ENCODE data around the gene SSC5D.

The SSC5D gene

DNA sequence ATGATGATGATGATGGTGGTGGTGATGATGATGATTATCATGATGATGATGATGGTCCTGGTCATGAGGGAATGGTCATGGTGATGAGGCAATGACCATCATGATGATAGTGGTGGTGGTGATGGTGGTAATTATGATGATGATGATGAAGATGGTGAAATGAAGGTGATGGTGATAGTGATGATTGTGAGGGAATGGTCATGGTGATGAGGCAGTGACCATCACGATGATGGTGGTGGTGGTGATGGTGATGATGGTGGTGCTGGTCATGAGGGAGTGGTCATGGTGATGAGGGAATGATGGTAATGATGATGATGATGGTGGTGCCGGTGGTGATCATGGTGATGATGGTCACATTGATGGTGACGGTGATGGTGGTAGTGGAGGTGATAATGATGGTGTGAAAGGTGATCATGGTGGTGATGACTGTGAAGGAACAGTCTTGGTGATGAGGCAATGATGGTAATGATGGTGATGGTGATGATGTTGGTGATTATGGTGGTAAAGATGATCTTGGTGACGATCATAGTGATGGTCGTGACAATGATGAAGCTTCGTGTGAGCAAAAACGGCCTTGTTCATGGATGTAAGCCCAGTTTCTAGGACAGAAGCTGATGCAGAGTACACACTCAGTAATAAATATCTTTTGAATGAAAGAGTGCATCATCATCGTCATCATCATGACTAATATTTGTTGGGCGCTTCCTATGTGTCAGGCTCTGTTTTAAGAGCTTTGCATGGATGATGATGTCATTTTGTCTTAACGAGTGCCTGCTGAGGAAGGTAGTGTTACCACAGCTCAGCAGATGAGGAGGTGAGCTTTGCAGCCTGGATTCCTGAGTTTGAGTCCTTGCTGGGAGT is 31.4 kb downstream of the SSC5D start:
- TF ChIP-seq, protein P1, sequence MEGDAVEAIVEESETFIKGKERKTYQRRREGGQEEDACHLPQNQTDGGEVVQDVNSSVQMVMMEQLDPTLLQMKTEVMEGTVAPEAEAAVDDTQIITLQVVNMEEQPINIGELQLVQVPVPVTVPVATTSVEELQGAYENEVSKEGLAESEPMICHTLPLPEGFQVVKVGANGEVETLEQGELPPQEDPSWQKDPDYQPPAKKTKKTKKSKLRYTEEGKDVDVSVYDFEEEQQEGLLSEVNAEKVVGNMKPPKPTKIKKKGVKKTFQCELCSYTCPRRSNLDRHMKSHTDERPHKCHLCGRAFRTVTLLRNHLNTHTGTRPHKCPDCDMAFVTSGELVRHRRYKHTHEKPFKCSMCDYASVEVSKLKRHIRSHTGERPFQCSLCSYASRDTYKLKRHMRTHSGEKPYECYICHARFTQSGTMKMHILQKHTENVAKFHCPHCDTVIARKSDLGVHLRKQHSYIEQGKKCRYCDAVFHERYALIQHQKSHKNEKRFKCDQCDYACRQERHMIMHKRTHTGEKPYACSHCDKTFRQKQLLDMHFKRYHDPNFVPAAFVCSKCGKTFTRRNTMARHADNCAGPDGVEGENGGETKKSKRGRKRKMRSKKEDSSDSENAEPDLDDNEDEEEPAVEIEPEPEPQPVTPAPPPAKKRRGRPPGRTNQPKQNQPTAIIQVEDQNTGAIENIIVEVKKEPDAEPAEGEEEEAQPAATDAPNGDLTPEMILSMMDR (IDR thresholded peaks at IDR 0.05; ENCODE audit: control extremely low read depth, extremely low read depth, low read depth, missing control alignments), result no peak
- CTCF ChIA-PET, result interaction anchor here (1.3 kb wide), 1 partner anchor 112 kb away, joined by 11 read pairs; no protein-coding TSS in a partner anchor
- POLR2A ChIA-PET, result interaction anchor here (0.6 kb wide), 1 partner anchor 379 kb away, joined by 5 read pairs; no protein-coding TSS in a partner anchor
- DNase-seq (ENCODE audit: extremely low spot score), result no peak

DNA sequence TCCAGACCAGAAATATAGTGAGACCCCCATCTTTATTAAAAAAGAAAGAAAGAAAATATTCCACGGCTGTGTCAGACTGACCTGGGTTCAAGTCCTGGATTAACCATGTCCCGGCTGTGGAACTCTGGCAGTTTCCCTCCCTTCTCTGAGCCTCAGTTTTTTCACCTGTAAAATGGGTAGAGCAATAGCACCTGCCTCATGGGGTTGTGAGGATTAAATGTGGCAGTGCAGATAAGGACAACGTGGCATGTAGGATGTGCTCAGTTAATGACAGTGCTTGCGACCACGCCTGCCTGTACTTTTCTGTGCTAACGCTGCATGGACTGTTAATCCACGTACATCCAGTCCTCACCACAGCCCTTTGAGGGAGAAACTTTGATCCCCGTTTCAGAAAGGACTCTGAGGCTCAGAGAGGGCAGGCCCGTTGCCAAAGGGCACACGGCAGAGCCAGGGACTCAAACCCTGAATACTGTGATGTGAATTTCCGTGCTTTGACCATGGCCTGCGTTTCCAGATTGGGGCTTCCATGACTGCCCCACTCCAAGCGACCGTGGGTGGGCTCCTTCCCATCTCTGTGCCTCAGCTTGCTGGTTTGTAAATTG is 32.6 kb downstream of the SSC5D start:
- DNase-seq (ENCODE audit: extremely low spot score), result no peak
- ChIA-PET POLR2A (no interaction called here), CTCF (interaction anchor here (1.3 kb wide), 1 partner anchor 111 kb away, joined by 11 read pairs; no protein-coding TSS in a partner anchor)
- TF ChIP-seq, protein P1 (IDR thresholded peaks at IDR 0.05; ENCODE audit: control extremely low read depth, extremely low read depth, low read depth, missing control alignments), result no peak

DNA sequence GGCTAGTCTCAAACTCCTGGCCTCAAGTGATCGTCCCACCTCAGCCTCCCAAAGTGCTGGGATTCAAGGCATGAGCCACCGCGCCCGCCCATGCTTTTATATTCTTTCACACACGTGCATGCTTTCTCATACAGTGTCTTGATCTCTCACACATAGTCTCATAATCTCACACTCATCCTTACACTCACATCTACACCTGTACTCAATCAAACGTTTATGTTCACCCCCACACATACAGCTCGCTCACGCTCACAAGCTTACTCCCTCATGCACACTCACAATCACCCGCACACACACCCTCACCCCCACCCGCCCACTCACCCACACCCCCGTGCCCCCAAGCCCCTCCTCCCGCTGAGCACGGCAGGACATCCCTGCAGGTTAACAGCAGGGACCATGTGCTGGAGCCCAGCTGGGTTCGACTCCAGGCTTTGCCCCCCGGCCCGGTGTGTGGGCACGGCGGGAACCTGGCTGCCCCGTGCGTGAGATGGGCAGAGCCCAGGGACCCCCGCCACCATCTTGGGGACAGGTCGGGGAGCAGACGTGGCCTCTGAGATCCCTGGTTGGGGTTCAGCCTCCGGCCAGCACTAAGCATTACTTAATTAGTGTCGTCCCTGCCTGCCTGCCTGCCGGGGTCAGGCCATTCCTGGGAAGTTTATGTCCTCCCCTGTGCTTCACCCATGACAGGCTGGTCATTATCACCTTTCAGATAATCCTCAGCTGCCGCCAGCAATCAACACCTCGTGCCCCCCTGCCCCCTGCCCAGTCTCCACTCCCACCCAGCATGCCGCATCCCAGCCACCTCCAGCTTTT is 37.3 kb downstream of the SSC5D start:
- POLR2A ChIA-PET, result interaction anchor here (0.5 kb wide), 1 partner anchor 99 kb away, joined by 8 read pairs; the partner anchor contains the start of gene ZNF784

DNA sequence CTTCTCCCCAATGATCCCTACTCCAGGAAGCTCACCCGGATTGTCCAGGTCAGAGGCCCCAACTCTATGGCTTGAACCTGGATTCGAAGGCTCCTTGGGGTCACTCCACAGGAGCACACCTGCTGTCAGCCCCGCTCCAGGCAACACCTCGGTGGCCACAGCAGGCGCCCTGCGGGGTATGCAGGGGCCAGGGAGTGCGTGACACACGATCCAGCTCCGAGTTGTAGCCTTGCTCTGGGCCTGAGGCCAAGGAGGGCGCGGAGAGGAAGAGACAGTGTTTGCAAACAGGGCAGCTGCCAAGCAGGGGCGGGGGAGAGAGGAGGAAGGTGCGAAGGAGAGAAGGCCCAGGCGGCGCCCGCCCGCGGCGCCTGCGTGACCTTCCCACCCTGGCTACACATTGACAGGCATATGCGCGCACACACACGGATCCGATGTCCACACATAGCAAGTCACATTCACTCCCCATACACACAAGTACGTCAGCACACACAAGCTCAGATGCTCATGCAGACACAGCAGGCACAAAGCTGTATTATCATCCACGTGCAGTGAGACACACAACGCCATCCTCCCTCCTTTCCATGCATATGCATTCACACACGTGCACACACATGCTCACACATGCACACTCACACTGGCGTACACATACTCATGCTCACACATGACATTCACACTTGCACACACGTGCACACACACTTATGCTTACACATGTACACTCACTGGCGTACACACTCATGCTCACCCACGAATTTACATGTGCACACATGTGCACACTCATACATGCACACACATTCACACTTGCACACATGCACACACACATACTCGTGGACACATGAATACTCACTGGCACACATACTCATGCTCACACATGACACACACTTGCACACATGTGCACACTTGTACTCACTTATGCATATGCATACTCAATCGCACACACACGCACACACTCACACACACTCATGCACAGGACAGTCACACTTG is 38.3 kb downstream of the SSC5D start:
- TF ChIP-seq, protein P1 (IDR thresholded peaks at IDR 0.05; ENCODE audit: control extremely low read depth, extremely low read depth, low read depth, missing control alignments), result no peak
- ChIA-PET POLR2A (interaction anchor here (0.5 kb wide), 1 partner anchor 98 kb away, joined by 8 read pairs; the partner anchor contains the start of gene ZNF784), CTCF (interaction anchor here (0.6 to 2.2 kb wide), 4 partner anchors 9 to 105 kb away, joined by 3 to 7 read pairs (median 4); no protein-coding TSS in a partner anchor)
- DNase-seq (ENCODE audit: extremely low spot score), result no peak

More for the DNA sequence above, 37.3 kb downstream of the SSC5D start:
- CTCF ChIA-PET, result interaction anchor here (1.6 to 2.2 kb wide), 3 partner anchors 8 to 106 kb away, joined by 3 to 7 read pairs (median 6); no protein-coding TSS in a partner anchor
- TF ChIP-seq, protein P1 (IDR thresholded peaks at IDR 0.05; ENCODE audit: control extremely low read depth, extremely low read depth, low read depth, missing control alignments), result no peak
- no peak for DNase-seq (ENCODE audit: extremely low spot score)

DNA sequence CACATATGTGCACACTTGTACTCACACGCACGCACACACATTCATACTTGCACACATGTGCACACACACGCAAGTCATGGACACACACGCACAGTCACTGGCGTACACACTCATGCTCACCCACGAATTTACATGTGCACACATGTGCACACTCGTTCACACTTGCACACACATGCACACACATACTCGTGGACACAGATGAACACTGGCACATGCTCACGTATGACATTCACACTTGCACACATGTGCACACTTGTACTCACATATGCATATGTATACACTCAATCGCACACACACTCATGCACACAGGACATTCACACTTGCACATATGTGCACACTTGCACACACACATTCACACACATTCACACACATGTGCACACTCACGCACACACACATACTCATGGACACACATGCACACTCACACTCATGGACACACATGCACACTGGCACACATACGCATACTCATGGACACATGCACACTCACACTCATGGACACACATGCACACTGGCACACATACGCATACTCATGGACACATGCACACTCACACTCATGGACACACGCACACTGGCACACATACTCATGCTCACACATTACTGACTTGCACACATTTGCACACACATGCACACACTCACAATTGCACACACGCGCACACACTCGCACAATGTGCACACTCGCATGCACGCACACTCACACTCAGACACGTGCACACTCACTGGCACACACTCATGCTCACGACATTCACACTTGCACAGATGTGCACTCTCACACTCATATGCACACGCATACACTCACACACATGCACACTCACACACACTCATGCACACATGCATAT is 39.2 kb downstream of the SSC5D start:
- TF ChIP-seq, protein P1 (IDR thresholded peaks at IDR 0.05; ENCODE audit: control extremely low read depth, extremely low read depth, low read depth, missing control alignments), result no peak
- no peak for DNase-seq (ENCODE audit: extremely low spot score)
- CTCF ChIA-PET, result interaction anchor here (1.9 to 2.2 kb wide), 2 partner anchors 23 to 104 kb away, joined by 6 to 7 read pairs; no protein-coding TSS in a partner anchor
- POLR2A ChIA-PET, result no interaction called here
